Heart left ventricle (tissue), 13 donors: ENCODE measurements around the gene SLC32A1.

Source experiments
- POLR2A ChIP-seq, 2 donors: fragments of 450-650 bp; IDR thresholded peaks; one replicate each; pipeline ENCODE4 v1.6.1; 2017; ENCODE audit warnings: antibody characterized with exemption in 2 of 2, mild to moderate bottlenecking in 2 of 2, moderate library complexity in 2 of 2
- TF ChIP-seq, protein P1 (sequence below), 12 donors: fragments of 200-600 bp; sonication (generic) in 4 of 12; IDR thresholded peaks; one replicate each; pipeline versions ENCODE4 v1.5.0 to v1.8.0; 2018 to 2022; ENCODE audit warnings: antibody characterized with exemption in 12 of 12, mild to moderate bottlenecking in 5 of 12
- donor health status: ischemic (EF 13 %, LVEDD 7.1; RV severe dilation, severe dysfunction).
- donor health status: DM: no; HTN: yes; CAD: no.
- donor health status: DM: no; HTN: no; CAD: no.
- donor health status: ischemic (EF 25% LVEDD 6.9; RV normal size, moderate dysfunction).
- donor health status: ischemic (EF 25% LVEDD 5.7; RV mildly dilated, moderate dysfunction).
- donor health status: ischemic (EF 35%, LVEDD 5.7; RV mildly dilated, moderate dysfunction).
- donor health status: nonischemic (EF 11% LVEDD 7.7; RV severe dilation, severe dysfunction).
- donor health status: DM: yes; HTN: yes; CAD: no.
- donor health status: PGD.
- donor health status: ischemic (EF 29% LVEDD 5.4; RV normal size, mild dysfunction).
- donor health status: nonischemic (EF 23%, LVEDD 6.1; RV moderate dilation, normal function).

DNA sequence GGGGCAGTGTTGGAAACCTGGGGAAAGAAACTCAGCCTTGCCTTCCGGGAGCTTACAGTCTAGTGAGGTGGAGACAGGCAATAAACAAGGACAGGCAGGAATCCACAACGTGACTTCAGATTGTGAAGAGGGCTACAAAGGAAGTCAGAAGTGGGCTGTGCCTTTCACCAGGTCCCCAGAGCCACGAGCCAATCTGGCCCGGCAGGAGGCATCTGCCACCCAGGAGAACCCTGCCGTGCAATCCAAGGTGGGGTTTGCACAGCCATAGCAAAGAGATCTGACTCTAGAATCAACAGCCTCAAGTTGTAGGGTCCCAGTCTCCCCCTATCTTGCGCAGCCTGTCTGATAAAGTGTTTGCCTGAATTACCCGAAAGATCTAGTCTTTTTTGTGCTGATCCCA lies 5.5 kb downstream of the SLC32A1 start:
- TF ChIP-seq, protein P1, sequence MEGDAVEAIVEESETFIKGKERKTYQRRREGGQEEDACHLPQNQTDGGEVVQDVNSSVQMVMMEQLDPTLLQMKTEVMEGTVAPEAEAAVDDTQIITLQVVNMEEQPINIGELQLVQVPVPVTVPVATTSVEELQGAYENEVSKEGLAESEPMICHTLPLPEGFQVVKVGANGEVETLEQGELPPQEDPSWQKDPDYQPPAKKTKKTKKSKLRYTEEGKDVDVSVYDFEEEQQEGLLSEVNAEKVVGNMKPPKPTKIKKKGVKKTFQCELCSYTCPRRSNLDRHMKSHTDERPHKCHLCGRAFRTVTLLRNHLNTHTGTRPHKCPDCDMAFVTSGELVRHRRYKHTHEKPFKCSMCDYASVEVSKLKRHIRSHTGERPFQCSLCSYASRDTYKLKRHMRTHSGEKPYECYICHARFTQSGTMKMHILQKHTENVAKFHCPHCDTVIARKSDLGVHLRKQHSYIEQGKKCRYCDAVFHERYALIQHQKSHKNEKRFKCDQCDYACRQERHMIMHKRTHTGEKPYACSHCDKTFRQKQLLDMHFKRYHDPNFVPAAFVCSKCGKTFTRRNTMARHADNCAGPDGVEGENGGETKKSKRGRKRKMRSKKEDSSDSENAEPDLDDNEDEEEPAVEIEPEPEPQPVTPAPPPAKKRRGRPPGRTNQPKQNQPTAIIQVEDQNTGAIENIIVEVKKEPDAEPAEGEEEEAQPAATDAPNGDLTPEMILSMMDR (IDR thresholded peaks at IDR 0.05): no peak
- no peak for TF ChIP-seq POLR2A (IDR thresholded peaks at IDR 0.05)
